ENCODE data around the gene NAB1.

Gene NAB1

GRCh38 chr2:190696792-190697398 is 48.0 kb downstream of the NAB1 start:
- TF ChIP-seq CTCF (IDR thresholded peaks at IDR 0.05): no peak

- TF ChIP-seq CTCF (IDR thresholded peaks at IDR 0.05): no peak
These were observed 48.5 kb downstream of the NAB1 start for GRCh38 chr2:190697421-190697820.

GRCh38 chr2:190698895-190699294 is 50.0 kb downstream of the NAB1 start:
- TF ChIP-seq CTCF (IDR thresholded peaks at IDR 0.05): no peak

- no peak for TF ChIP-seq CTCF (IDR thresholded peaks at IDR 0.05)
These were observed 52.7 kb downstream of the NAB1 start for GRCh38 chr2:190701586-190701985.

- TF ChIP-seq CTCF (IDR thresholded peaks at IDR 0.05): no peak
These were observed 56.4 kb downstream of the NAB1 start for GRCh38 chr2:190705280-190705679.

- TF ChIP-seq CTCF (IDR thresholded peaks at IDR 0.05): no peak
These were observed 58.8 kb downstream of the NAB1 start for GRCh38 chr2:190707726-190708125.

GRCh38 chr2:190711069-190711468 is 62.2 kb downstream of the NAB1 start:
- no peak for TF ChIP-seq CTCF (IDR thresholded peaks at IDR 0.05)

GRCh38 chr2:190713471-190713870 is 64.6 kb downstream of the NAB1 start:
- no peak for TF ChIP-seq CTCF (IDR thresholded peaks at IDR 0.05)

Measured in LNCAP (cell line).